GM08714 (cell line): Measurements from ENCODE around the gene KIAA0825.

Experiments
- H3K4me3 ChIP-seq: fragments of 200-500 bp; sonication (Bioruptor generic); 2 replicates; pipeline ENCODE4 v1.5.1; 2014; ENCODE audit warnings: mild to moderate bottlenecking, low read length, inconsistent platforms
- ZNF274 ChIP-seq: IDR thresholded peaks from 2 replicates; pipeline ENCODE4 v1.6.1; 2012; ENCODE audit warnings: mild to moderate bottlenecking, low read depth, low read length

Gene KIAA0825

DNA sequence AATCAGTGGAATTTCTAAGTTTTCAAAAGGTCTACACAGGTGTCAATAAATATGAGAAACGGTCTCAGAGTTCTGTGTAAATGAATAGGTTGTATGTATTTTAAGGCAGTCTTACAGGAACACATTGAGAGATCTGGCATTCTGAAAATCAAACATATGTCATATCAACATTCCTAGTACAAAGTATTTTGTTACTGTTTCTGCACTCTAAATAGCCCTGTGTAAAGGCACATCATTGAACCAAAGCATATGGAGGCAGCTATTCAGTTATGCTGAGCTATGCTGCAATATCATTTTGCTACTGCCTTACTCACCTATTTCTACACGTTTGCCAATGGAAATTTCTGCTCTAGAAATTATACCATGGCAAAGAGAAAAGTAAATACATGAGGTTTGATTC, 379.1 kb downstream of the KIAA0825 start:
- no peak for TF ChIP-seq ZNF274

GRCh38 chr5:94234987-94235386, 383.4 kb downstream of the KIAA0825 start:
- TF ChIP-seq ZNF274: no peak
- H3K4me3 ChIP-seq: no peak overlapping the region

More for the DNA sequence above, 379.1 kb downstream of the KIAA0825 start:
- no peak overlapping the region for H3K4me3 ChIP-seq

DNA sequence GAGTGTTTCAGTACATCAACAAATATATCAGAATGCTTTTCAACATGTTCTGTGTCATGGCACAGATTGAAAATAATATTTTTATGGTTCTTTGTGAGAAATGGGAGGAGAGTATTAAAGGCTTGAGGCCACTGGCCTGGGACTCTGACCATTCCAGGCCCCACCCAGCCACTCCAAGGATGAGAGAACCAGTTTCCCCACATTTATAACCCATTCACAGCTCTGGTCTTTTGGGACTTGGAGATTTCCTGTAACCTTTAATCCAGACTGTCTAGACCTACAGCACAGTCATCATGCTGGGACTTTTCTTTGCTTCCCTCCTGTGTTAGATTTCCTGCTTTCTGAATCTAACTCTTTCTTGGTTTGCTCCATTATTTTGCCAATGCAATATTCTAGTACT, 389.6 kb downstream of the KIAA0825 start:
- TF ChIP-seq ZNF274: no peak
- no peak overlapping the region for H3K4me3 ChIP-seq

DNA sequence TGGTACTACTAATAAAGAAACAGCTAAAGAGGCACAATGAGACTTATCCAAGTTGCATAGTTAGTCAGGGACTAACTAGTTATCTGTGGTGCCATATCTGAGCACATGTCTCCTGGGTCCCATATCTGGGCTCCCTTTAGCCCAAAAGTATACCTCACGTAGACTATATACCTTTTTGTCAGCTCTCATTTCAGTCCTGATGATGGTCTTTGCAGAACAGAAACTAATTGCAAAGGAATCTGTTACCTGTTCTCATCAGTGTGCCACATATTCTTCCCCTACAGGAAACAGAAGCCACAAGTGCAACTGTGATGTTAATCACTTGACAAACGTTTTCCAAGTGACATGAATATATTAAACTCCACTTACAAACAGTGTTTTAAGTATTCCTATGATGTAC, 395.2 kb downstream of the KIAA0825 start:
- TF ChIP-seq ZNF274: no peak
- H3K4me3 ChIP-seq: no peak overlapping the region

DNA sequence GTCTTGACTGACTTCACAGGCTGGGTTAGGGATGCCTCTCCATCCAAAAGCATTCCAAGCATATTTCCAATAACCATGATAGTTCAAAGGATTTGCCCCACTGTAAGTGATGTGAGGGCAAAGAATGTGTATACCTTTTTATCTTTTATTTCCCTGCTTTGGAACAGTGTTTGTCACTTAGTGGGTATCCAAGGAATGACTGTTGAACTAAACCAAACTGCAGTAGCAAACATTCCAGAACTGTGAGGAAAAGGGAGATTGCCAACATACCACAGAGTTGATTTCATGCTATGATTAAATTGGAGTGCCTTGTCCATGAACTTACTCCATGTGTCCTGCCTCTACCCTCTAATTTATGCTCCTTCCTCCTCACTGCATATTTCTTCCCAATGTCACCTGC, 400.0 kb downstream of the KIAA0825 start:
- H3K4me3 ChIP-seq: no peak overlapping the region
- no peak for TF ChIP-seq ZNF274

DNA sequence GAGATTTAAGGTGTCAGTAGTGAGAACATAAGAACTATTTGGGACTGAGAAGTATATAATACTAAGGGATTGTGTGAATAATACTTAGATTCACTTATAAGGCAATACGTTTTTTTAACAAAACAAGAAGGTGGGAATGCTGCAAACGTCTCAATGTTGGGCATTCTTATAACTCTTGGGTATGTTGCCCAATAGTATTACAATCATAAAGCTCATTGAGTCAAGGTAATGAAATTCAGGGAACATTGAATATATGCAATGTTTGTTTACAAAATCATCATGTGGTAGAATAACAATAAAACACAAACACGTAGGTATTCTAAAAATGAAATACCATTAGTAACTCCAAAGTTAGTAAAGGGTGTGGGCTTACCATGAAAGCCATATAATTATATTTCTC, 400.7 kb downstream of the KIAA0825 start:
- no peak overlapping the region for H3K4me3 ChIP-seq

GRCh38 chr5:94217216-94217615, 401.2 kb downstream of the KIAA0825 start:
- H3K4me3 ChIP-seq: no peak overlapping the region
- no peak for TF ChIP-seq ZNF274

More for the DNA sequence above, 400.7 kb downstream of the KIAA0825 start:
- TF ChIP-seq ZNF274: no peak

DNA sequence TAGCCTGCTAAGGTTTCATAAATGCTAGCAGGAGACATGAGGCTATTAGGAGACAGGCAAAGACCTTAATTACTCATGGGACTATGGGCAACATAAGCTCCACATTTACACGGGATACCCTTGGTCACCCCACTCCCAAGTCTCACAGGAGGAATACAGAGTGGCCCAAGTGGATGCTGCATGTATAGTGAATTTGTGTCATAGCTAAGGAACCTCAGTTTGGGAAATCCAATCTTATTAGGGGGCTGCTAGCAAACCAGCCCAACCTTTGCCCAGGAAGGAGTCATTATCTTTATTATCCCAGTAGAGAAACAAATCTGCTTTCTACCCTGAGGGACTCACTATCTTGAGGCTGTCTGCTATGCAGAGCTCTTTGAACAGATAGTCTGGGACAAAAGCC, 405.9 kb downstream of the KIAA0825 start:
- no peak for TF ChIP-seq ZNF274
- no peak overlapping the region for H3K4me3 ChIP-seq

DNA sequence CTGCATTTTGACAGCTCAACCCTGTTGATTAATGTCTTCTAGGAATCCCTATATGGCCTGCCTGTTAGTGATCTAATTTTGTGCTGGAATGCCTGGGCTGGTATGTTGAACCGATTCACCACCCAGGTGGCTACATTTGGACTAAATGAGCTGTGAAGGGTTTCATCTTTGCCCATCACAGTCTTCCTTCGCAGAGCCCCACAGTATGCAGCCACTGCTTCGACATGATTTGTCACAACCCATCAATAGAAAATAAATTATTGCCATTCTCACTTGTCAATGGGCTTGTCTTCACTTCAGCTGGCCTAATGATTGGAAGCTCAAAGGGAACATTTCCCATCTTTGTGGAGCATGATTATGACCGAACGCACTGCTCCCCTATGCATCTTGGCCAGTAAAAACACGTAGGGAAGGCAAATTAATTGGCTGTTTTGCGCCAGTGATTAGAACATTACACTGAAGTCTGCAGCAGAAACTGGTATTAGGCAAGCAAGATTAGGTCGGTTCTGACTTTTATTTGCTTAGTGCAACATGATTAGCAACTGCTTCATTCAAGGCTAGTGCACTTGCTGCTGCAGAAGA, 408.5 kb downstream of the KIAA0825 start:
- TF ChIP-seq ZNF274: no peak
- no peak overlapping the region for H3K4me3 ChIP-seq

- H3K4me3 ChIP-seq: no peak overlapping the region
- TF ChIP-seq ZNF274: no peak
Observed at GRCh38 chr5:94209272-94209671, 409.1 kb downstream of the KIAA0825 start.

- no peak for TF ChIP-seq ZNF274
- H3K4me3 ChIP-seq: no peak overlapping the region
Observed at GRCh38 chr5:94199566-94199965, 418.8 kb downstream of the KIAA0825 start.

DNA sequence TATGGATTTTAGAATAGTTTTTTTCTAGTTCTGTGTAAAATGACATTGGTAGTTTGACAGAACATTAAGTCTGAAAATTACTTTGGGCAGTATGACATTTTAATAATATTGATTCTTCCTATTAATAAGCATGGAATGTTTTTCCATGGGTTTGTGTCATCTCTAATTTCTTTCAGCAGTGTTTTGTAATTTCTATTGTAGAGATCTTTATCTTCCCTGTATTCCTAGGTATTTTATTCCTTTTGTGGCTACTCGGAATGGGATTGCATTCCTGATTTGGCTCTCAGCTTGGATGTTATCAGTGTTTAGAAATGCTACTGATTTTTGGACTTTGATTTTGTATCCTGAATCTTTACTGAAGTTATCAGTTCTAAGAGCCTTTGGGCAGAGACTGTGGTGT, 420.4 kb downstream of the KIAA0825 start:
- no peak for TF ChIP-seq ZNF274

DNA sequence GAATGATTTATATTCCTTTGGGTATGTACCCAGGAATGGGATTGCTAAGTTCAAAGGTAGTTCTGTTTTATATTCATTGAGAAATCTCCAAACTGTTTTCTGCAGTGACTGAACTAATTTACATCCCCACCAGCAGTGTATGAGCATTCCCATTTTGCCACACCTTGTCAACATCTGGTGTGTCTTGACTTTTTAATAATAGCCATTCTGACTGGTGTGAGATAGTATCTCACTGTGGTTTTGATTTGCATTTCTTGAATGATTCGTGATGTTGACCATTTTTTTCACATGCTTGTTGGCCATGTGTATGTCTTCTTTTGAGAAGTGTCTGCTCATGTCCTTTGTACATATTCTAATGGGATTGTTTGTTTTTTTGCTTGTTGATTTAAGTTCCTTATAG, 421.5 kb downstream of the KIAA0825 start:
- TF ChIP-seq ZNF274: no peak
- H3K4me3 ChIP-seq: no peak overlapping the region

More for the DNA sequence above, 420.4 kb downstream of the KIAA0825 start:
- no peak overlapping the region for H3K4me3 ChIP-seq

GRCh38 chr5:94192658-94193391, 425.6 kb downstream of the KIAA0825 start:
- TF ChIP-seq ZNF274: no peak
- H3K4me3 ChIP-seq: no peak overlapping the region

DNA sequence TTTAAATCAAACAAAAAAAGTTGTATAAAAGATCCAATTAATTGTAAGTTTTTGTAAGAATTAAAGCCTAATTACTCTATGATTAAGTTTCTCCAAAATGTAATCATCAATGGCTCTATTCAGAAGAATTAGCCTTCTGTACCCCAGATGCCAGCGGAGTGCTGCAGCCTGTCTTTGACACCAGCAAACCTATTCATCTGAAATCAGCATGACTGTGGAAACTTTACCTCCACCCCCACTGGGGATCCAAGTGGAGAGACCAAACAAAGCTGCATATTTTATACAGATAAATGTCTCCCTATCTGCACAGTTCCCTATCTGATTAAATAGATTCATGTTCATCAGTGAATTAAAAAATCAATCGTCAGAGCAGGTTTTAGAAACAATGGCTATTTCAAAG, 426.8 kb downstream of the KIAA0825 start:
- no peak for TF ChIP-seq ZNF274
- H3K4me3 ChIP-seq: no peak overlapping the region
